GM21786 (cell line): ENCODE measurements around the gene INSL3.
"Not testable (repeated sequence)": the region's sequence is repeated elsewhere in the genome, so short reads cannot be mapped to it uniquely, and the experiment has no call there.

Experiments
- ATAC-seq: cut with Tn5 transposase; IDR thresholded peaks from one replicate; pipeline ENCODE4 v1.9.1; 2021; ENCODE audit not compliant: unreplicated experiment

INSL3 gene

DNA sequence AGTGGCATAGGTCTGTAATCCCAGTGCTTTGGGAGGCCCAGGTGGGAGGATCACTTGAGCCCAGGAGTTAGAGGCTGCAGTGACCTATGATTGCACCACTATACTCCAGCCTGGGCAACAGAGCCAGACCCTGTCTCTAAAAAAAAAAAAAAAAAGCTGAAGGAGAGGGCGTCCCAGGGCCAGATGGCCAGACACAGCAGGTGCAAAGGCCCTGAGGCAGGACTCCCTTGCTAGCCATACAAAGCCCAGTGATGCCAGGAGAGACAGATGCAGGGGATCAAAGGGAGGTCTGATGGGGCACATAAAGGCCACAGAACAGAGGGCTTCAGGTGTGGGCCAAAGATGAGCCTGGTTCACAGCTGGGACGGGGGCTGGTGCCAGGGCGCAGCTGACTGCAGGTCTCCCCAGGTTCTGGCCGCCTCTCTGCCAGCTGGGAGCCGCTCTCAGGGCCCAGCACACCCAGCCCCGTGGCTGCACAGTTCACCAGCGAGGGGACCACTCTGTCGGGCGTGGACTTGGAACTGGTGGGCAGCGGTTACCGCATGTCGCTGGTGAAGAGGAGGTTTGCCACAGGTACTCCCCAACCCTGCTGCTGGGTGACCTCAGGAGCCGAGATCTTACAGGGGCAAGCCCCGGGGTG is 33.9 kb downstream of the INSL3 start:
- no peak for ATAC-seq

DNA sequence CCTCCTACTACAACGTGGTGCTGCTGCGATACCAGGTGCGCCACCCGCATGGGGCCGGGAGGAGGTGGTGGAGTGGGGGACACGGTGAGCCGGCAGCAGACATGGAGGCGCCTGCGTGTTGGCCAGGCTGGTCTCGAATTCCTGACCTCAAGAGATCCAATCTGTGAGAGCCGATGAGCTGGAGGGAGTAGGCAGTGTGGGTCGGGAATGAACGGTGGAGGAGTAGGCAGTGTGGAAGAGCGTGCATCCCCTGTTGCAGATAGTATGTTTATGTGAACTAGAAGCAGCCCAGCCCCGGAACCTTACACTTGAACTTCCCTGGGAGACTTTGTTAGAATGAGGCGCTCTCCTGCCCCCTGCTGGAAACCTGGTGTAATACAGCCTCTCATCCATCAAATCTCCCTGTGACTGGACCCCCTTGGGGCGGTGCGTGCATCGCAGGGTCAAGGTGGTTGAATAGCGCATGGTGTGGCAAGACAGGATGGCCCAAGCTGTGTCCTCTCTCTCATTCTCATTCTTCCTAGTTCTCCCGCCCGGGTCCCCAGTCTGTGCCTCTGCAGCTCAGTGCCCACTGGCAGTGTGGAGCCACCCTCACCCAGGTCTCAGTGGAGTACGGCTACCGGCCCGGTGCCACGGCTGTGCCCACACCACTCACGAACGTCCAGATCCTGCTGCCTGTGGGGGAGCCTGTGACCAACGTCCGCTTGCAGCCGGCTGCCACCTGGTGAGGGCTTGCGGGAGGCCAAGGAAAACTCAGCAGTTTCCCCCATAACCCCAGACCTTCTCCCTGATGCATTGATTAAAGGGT is 36.9 kb downstream of the INSL3 start:
- ATAC-seq: no peak

DNA sequence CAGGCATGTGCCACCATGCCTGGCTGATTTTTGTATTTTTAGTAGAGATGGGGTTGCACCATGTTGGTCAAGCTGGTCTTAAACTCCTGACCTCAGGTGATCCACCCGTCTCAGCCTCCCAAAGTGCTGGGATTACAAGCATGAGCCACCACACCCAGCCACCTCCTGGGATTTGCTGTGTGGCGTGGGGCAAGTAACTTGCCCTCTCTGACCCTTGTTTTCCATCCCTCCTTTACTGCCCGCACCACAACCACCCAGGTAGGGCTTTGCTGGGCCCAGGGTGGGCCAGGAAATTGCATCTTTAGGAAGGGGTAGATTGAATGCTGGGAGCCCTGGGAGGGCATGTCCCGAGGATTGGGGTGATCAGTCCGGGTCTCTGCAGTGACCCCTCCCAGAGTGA is 37.6 kb downstream of the INSL3 start:
- not testable (repeated sequence) for ATAC-seq

DNA sequence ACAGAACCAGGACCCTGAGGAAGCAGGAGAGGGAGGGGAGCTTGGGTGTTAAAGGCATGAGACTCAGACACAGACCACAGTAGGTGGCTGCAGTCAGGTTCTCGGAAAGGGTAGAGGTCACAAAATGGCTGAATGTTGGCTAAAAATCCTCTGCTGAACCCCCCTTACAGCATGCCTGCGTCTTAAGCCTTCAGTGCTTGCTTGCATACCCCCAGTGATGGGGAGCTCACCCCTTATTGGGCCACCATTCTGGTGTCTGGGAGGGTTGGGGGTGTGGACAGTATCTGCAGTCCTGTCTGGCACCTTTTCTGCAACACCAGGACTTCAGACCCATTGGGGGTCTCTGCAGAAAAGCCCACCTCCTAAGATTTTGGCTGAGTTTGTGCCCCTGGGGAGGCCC is 40.5 kb downstream of the INSL3 start:
- no peak for ATAC-seq

DNA sequence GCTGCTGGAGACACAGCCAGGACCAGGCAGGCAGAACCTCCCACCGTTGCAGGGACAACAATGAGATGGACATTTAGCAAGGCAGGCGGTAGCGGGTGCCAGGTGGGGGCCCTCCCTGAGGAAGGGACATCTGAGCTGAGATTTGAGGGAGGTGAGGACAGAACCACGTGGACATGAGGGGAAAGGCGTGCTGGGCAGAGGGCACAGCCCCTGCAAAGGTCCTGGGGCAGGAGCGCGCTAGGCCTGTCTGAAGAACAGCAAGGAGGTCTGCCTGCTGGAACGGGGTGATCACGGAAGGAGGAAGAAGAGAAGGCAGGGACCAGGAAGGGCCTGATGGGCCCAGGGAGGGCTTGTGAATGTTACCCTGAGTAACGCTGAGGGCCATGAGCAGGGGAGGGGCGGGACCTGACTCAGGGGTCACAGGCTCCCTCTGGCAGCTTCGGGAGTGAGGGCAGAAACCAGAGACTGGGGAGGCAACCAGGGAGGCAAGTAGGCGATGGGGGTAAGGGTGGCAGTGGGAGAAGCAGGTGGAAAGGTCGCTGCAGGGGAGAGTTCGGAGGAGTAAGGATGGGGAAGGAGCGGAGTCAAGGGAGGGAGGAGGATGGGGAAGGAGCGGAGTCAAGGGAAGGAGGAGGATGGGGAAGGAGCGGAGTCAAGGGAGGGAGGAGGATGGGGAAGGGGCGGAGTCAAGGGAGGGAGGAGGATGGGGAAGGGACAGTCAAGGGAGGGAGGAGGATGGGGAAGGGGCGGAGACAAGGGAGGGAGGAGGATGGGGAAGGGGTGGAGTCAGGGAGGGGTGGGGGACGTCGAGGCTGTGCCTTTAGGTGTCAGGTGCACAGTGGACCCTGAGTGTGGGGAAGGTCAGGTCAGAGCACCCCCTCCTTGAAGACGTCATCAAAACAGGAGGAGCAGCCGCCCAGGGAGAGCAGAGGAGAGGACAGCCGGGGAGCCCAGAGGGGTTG is 42.1 kb downstream of the INSL3 start:
- ATAC-seq: no peak

DNA sequence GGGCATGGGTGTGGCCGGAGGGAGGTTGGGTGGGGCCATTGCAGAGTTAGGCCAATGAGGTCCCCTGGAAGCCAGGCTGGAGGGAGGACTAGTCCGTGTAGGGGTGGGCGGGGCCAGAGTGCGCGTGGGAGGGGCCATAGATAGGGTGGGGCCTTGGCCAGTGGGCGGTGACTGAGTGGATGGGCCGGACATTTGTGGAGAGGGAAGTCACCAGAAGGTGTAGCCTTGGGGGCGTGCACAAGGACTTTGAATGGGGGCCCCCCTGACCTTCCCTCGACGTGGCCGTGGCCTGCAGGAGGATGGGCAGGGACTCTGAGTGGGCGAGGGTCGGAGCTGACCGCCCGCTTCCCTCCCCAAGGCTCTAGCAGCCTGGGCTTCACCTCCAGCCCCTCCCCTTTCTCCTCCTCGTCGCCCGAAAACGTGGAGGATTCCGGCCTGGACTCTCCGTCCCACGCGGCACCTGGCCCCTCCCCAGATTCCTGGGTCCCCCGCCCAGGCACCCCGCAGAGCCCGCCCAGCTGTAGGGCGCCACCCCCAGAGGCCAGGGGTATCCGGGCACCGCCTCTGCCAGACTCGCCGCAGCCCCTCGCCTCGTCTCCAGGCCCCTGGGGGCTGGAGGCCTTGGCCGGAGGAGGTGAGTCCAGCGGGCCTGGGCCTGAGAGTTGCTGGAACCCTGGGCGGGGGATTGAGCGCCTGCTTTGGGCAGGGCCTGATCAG is 42.9 kb downstream of the INSL3 start:
- no peak for ATAC-seq

DNA sequence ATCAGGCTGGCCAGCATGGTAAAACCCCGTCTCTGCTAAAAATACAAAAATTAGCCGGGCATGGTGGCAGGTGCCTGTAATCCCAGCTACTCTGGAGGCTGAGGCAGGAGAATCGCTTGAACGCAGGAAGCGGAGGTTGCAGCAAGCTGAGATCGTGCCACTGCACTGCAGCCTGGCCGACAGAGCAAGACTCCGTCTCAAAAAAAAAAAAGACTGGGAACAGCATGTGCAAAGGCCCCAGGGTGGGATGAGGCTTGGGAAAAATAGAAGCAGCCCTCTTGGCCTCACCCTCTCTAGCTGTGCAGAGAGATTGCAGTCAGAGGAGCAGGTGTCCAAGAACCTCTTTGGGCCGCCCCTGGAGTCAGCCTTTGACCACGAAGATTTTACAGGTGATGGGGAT is 43.5 kb downstream of the INSL3 start:
- not testable (repeated sequence) for ATAC-seq

DNA sequence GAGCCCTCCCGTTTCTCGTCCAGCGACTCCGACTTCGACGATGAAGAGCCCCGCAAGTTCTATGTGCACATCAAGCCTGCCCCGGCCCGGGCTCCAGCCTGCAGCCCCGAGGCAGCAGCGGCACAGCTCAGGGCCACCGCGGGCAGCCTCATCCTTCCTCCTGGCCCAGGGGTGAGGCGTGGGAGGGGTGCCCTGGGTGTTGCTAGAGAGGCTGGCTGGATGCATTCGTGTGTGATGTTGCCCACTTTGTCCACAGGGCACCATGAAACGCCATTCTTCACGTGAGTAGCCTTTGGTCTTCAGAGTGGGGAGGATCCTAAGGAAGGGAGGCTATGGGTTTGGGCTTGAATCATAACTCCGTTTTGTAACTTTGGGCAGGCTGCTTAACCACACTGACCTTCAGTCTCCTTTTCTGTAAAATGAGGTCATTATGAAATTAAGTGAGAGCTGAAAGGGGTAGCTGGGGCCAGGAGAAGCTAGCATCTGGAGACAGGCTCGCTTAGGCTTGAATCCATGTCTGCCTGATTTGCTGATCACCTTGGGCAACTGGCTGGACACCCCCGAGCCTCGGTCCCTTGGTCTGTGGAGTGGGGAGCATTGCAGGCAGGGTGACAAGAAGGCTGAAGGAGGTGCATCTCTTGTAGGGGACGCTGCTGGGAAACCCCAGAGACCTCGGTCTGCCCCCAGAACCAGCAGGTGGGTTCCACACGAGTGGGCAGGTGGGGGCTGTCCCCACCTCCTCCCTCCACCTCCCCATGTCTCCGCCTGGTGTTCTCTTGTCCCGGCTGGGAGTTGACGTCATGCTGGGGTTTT is 45.1 kb downstream of the INSL3 start:
- peak; percentile 69 for ATAC-seq

DNA sequence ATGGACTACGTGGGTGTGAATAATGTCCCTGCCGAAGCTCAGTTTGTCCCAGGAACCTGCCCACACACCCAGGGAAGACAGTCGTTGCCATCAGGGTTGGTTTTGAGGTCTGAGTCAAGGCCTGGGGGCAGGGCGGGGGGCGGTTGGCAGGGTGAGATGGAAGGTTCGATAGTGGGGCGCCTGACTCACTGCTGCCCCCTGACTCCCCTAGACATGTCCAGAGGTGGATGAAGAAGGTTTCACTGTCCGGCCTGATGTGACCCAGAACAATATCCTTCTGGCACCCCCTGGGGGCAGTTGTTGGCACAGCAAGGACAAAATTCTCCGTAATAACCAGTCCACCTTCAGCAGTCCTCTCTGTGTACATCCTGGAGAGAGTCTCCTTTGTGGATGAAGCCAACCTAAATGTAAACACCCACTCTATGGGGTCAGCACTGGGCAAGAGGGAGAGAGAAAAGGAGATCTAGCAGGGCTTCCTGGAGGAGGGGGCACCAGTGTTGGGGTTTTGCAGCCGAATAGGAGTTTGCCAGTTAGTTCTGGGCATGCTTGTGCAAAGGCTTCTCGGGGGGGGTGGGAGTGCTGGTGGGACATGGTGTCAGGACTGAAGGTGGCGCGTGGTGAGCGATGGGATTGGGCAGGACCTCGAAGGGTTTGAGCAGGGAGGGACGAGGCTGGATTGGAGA is 45.9 kb downstream of the INSL3 start:
- ATAC-seq: no peak

DNA sequence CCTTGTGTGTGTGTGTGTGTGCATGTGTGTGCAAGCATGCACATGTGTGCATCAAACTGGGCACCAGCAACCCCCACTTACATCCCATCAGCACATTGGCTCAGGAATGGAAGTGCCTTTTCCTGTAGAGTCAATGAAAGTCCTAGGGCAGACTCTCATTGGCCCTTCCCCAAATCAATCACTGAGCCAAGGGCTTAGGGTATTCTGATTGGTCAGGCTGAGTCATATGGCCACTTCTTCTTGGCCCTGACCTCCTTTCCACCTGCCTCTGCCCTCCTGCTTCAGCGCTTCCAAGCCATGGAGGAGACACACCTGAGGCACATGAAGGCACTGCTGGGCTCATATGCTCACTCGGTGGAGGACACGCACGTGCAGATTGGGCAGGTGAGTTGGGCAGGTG is 49.1 kb downstream of the INSL3 start:
- no peak for ATAC-seq

DNA sequence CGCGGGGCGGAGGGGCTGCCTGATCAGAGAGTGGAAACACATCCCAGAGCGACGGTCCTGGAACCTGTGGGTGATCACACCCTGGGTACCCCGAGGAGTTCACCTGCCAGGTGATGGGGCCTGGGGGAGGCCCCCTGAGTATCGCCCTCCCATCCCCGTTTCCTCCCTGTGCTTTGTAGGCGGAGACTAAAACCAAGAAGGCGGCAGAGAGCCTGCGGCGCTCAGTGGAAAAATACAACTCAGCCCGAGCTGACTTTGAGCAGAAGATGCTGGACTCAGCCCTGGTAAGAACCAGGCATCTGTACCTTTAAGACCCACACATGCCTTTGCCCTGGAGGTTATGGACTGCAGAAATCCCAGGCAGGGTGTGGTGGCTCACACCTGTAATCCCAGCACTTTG is 50.7 kb downstream of the INSL3 start:
- no peak for ATAC-seq

DNA sequence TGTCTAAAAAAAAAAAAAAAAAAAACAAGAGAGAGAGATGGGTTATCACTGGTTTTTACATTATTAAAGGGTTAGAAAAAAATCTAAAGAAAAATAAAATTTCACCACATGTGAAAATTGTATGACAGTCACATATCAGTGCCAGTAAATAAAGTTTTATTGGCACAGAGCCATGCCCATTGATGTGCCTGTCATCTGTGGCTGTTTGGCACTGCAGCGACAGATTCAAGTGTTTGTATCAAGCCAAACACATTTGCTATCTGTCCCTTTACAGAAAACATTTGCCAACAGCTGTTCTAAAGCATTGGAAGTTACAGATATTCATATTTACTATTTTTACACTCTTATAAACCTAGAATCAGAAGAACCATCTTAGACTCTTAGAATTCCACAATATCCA is 53.8 kb downstream of the INSL3 start:
- ATAC-seq: no peak

DNA sequence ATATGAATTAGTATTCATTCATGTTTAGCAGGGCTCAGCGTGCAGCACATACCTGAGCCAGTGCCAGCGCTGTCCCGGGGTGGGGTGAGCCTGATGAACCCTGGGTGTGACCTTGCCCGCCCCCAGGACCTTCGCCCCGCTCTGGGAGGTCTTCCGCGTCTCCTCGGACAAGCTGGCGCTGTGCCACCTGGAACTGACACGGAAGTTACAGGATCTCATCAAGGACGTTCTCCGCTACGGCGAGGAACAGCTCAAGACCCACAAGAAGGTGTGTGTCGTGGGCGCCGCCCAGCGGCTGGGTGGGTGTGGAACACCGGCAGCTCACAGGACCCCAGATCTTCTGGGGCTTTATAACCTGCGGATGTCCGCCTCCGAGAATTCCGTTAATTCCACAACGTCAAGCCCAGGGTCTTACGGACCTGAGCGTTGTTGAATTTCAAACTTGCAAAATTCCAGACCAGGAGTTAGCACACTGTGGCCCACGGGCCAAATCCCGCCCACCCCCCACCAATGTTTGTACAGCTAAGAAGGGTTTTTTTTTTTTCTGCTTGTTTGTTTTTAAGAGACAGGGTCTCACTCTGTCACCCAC is 54.7 kb downstream of the INSL3 start:
- ATAC-seq: no peak
